Medulla oblongata (tissue), 1 donor: Measurements from ENCODE around the gene ZFTA.

Experiments used
- DNase-seq: peaks from one replicate; pipeline ENCODE4 v3.0.0-alpha.2; 2015; ENCODE audit errors: extremely low spot score

Gene ZFTA

DNA sequence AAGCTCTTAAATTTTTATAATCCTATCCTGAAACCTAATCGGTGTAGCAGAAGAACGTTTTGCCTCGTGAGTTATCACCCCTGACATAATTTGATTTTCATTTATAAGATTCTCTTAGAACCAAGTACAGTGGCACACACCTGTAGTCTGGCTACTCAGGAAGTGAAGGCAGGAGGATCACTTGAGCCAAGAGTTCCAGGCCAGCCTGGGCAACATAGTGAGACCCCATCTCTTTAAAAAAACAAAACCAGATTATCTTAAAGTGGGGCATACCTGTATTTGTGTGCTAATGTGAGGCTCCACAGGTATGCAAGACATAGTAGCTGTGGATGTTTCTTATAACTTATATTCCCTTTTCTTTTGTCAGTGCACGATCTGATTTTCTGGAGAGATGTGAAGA, 19.0 kb downstream of the ZFTA start:
- no peak for DNase-seq

DNA sequence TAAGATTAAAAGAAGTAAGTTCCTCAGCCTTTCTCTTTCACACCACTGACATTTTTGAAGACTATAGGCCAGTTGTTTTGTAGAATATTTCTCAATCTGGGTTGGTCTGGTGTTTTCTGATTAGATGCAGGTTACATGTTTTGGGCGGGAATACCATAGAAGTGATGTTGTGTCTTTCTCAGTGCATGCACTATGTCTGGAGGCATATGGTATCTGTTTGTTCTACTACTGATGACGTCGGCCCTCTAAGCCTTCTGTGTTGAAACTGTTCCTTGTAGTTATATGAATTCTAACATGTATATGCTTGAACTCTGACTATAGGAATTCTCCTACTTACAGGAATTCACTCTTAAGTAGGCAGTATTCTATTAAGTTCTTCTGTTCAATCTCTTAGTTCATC, 21.6 kb downstream of the ZFTA start:
- DNase-seq = no peak

DNA sequence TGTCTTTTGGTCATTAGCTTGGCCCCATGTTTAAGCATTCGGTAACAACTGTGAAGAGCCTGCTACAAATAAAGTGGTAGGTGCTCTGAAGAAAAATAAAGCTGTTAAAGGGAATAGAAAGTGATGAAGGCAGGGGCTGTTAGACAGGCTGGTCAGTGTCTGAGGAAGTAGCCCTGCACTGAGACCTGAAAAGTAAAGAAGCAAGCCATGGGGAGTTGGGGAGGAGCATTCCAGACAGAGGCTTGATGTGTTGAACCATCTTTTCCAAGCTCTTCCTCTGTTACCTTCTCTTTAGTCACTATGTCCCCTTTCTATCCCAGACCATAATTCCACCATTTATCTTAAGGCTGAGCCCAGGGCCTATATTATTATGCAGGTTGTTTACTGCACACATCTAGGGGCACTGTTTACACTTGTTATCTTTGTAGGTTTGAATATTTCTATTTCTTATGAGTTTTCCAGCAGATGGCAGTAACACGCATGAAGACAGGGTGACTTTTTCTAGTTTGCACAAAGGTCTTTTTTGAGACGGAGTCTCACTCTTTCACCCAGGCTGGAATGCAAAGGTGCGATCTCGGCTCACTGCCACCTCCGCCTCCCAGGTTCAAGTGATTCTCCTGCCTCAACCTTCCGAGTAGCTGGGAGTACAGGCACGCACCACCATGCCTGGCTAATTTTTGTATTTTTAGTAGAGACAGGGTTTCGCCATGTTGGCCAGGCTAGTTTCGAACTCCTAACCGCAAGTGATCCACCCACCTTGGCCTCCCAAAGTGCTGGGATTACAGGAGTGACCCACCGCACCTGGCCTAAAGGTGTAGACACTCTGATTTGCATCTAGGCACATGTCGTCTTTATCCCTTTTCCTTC, 23.0 kb downstream of the ZFTA start:
- no peak for DNase-seq

DNA sequence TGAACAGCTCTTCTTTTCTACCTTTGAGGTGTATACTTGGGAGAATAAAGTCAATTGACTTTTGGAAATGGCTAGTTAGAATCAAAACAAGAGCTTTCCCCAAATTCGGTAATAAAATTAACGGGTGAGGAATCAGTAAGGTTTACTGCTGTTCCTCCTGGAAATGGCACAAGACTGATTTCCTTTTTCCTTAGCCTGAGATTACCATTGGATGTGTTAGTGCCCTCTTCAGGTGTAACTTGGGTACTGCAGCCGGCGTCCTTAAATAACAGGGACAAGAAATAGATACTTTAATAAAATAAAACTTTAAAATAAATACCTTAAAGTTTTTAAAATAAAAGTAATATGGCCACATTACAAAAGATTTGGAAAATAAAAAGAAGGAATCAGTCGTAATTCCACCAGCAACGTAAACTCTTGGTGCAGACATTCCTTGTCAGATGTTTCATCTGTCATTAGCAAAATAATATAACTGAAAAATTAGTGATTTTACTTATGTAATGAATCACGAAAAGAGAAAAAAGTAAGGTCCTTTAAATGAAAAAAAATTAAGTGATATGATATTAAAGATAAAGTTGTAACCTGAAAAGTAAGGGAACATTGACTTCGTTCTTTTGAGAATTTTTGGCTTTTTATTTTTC, 29.7 kb downstream of the ZFTA start:
- peak; percentile 92 for DNase-seq

DNA sequence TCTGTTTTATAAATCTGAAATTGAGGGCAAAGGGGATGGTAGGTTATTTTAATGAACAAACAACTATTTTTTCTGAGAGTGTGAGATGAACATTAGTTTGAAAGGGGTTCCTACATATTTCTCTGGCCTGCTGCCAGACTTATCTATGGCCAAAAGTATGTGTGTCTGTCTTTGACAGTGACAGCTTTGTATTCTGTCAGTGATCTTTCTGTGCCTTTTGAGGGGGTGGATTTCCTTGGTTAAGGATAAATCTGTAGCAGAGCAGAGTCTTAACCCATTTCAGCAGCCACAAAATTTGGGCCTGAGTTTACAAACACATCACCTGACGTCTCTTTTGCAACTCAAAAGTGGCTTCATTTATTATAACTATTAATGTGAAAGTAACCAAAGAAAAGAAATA, 30.9 kb downstream of the ZFTA start:
- no peak for DNase-seq

DNA sequence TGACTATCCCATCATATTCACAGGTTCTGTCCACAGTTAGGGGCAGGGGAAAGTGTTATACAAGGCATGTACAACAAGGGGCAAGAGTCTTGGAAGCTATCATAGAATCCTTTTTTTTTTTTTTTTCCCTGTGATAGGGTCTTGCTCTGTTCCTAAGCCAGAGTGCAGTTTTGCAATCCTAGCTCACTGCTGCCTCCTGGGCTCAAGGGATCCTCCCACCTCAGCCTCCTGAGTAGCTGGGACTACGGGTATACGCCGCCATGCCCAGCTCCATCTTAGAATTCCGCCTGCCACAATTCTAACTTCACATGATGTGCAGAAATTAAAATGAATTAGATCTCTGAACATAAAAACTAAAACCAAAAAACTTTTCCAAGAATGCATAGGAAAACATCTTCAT, 31.7 kb downstream of the ZFTA start:
- no peak for DNase-seq

DNA sequence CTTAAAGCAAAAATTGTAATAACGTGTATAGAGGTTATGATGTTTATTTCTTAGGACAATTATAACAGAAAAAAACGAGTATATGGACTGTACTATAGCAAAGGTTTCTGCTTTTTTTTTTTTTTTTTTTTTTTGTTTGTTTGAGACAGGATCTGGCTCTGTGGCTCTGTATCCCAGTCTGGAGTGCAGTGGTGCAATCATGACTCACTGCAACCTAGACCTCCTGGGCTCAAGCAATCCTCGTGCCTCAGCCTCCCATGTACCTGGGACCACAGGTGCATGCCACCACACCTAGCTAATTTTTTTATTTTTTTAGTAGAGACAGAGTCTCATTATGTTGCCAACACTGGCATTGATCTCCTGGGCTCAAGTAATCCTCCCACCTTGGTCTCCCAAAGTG, 39.2 kb downstream of the ZFTA start:
- DNase-seq = no peak

DNA sequence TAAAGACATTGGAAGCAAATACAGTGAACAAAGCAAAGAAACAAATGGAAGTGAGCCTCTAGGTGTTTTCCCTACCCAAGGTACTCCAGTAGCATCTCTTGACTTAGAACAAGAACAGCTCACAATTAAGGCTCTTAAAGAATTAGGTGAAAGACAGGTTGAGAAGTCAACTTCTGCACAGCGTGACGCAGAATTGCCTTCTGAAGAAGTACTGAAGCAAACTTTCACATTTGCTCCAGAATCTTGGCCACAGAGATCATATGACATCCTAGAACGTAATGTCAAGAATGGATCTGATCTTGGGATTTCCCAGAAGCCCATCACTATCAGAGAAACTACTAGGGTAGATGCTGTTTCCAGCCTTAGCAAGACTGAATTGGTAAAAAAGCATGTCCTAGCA, 48.0 kb downstream of the ZFTA start:
- no peak for DNase-seq

DNA sequence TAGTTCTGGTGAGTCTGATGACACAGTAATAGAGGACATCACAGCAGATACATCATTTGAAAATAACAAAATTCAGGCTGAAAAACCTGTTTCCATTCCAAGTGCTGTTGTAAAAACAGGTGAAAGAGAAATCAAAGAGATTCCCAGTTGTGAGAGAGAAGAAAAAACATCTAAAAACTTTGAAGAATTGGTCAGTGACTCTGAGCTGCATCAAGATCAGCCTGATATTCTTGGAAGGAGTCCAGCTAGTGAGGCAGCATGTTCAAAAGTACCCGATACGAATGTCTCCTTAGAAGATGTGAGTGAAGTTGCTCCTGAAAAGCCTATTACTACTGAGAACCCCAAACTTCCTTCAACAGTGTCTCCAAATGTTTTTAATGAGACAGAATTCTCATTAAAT, 48.6 kb downstream of the ZFTA start:
- peak; percentile 55 for DNase-seq

DNA sequence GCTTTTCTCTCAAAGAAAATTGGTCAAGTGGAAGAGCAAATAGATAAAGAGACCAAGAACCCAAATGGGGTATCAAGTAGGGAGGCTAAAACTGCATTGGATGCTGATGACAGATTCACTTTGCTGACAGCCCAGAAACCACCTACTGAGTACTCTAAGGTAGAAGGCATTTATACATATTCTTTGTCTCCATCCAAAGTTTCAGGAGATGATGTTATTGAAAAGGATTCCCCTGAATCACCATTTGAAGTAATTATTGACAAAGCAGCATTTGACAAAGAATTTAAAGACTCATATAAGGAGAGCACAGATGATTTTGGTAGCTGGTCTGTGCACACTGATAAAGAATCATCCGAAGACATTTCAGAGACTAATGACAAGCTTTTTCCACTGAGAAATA, 49.6 kb downstream of the ZFTA start:
- no peak for DNase-seq
